Activated CD8-positive, alpha-beta memory T cell treated with anti-CD3 and anti-CD28 coated beads, Interleukin-2, amount 50 U/mL, for 24 hours (primary cell): ENCODE measurements around the gene FAAH2.
"Not testable (repeated sequence)": the region's sequence is repeated elsewhere in the genome, so short reads cannot be mapped to it uniquely, and the experiment has no call there.

ENCODE experiments used
- DNase-seq: peaks from one replicate; pipeline ENCODE4 v3.0.0-alpha.2; 2020; ENCODE audit errors: extremely low read depth

The FAAH2 gene

DNA sequence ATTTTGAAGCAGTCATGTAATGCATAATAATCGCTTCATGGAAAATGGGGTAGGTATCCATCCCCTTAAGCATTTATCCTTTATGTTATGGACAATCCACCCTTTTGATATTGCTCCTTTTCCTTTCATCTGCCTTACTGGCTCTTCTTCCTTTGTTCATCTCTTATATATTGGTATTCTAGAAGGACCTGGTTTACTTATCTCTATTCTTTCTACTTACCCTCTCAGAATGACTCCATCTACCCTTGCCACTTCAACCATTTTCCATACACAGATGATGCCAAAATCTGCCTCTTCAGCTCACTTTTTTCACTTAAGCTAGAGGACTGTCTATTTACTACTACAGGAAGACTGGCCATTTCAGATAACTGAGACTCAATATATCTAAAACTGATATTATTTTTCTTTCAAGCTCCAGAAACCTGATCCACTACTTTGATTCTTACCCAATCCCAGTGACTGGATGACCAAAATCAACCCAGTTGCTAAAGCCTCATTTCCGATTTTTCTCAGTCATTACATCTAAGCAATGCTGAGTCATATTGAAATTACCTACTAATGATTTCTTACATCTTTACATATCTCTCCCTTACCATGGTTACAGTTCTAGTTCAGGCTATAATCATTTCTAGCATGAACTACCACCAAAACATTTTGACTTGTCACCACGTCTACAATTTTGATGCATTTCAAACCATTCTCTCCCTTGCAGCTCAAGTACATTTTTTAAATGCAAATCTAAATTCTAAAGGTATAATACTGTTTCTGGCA lies 93.7 kb downstream of the FAAH2 start:
- DNase-seq: no peak

DNA sequence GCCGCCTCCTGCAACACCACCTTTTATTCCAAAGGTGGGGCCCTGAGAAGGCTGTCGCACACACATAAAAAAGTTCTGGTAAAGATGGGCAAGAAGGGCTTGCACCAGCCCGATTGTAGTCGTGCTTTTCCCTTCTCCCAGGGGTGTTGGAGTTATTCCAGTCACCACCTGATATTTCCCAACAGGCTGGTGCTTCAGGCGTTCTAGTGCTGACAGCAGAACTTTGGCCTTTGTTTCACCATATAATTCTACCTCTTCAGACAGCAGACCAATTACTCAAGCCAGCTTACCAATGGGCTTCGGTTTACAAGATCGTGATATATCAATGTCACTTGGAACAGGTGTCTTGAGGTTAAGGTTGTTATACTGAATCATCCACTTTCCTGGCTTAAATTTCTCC lies 107.7 kb downstream of the FAAH2 start:
- not testable (repeated sequence) for DNase-seq

- not testable (repeated sequence) for DNase-seq
These were observed 116.7 kb downstream of the FAAH2 start for GRCh38 chrX:57403191-57403590.

DNA sequence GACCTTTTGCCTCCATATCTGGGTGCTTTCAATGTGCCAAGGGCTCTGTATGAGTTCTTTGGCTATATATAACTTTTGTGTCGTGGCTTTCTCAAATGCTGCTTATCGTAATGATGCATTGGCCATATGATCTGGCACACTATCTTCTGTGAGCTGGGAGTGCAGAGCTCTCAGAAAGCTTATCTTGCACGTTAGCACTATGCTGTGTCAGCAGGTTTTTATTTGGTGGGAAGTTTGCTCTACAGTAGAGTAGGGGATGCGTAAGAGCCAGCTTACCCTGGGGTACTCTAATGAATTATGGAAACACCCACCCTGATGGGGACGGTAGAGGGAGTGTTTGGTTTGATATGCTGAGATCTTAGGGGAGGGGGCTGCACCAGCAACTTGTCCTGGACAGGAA lies 119.6 kb downstream of the FAAH2 start:
- no peak for DNase-seq

GRCh38 chrX:57417827-57418226 lies 131.3 kb downstream of the FAAH2 start:
- DNase-seq: no peak

GRCh38 chrX:57422289-57422688 lies 135.8 kb downstream of the FAAH2 start:
- DNase-seq: no peak

- DNase-seq: no peak
These were observed 136.3 kb downstream of the FAAH2 start for GRCh38 chrX:57422790-57423189.

- DNase-seq: no peak
These were observed 158.6 kb downstream of the FAAH2 start for GRCh38 chrX:57445076-57445475.

GRCh38 chrX:57445832-57446231 lies 159.3 kb downstream of the FAAH2 start:
- DNase-seq: no peak

GRCh38 chrX:57447856-57448255 lies 161.3 kb downstream of the FAAH2 start:
- DNase-seq: no peak

- no peak for DNase-seq
These were observed 165.0 kb downstream of the FAAH2 start for GRCh38 chrX:57451426-57452020.

DNA sequence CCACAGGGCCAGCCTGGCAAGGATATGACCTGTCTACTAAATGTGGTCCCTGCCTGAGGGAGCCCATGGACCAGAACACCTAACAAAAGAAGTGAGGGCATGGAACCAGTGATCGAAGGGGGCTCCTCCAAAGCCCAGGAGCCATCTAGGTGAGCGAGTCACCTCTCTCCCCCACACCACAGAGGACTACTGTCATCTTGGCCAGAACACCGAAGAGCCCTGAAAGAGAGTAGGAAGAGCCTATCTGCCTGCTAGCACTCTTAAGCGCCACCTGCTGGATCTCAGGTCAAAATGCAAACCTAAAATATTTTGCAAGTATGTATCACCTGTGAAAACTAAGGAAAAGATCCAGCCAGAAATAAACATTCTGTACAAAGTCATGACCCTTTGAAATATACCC lies 167.4 kb downstream of the FAAH2 start:
- no peak for DNase-seq

- no peak for DNase-seq
These were observed 195.0 kb downstream of the FAAH2 start for GRCh38 chrX:57481514-57481913.

DNA sequence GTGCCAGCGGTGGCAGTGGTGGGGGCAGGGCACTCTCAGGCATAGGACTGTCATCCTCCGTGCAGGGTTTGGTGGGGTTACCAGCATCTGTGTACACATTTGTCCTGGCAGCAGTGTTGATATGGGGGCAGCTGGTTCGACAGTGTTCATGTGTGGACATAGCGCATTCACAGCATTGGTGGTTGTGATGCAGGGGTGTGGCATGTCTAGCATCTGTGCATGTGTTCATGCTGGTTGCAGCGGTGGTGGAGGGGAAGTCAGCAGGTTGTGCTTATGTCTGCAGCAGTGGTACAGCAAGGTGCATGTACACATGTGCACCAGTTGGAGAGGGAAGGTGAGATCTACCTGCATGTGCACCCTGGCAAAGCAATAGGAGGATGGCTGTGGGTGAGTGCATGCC lies 230.0 kb downstream of the FAAH2 start:
- DNase-seq: no peak

GRCh38 chrX:57519578-57520118 lies 233.1 kb downstream of the FAAH2 start:
- DNase-seq: no peak

- DNase-seq: no peak
These were observed 242.3 kb downstream of the FAAH2 start for GRCh38 chrX:57528670-57529255.
